Measurements from ENCODE around the gene MELTF.

DNA sequence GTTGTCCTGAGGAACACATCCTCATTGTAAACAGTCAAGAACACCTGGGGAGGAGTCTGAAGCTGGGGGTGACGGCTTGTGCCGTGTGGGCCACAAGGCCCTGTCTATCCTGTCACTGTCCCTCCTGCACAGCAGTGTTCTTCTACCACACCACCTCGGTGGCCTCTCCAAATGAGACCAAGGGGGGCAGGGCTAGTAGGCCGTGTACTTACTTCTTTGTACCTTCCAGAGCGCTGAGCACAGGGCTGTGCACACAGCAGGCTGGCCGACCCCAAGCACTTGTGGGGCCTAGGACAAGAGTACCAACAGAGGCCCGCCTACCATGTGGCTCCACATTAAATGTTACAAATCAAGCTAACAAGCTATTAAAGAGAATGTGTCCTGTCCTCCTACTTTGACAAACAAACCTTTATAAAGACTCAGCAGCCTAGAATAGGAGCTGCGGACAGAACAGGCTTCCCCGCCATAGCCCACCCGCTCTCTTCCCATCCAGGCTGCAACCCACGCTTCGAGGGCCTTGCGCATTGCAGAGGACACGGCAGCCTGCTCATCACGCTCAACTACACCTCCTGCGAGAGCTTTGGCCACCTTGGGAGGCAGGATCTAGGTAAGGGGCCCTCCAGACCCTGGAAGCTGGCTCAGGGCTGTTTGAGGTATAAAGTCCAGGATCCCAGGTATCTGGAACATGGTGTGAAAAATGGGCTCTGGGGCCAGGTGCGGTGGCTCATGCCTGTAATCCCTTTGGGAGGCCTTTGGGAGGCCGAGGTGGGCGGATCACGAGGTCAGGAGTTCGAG, 30.5 kb downstream of the MELTF start:
- TF ChIP-seq, protein P1, sequence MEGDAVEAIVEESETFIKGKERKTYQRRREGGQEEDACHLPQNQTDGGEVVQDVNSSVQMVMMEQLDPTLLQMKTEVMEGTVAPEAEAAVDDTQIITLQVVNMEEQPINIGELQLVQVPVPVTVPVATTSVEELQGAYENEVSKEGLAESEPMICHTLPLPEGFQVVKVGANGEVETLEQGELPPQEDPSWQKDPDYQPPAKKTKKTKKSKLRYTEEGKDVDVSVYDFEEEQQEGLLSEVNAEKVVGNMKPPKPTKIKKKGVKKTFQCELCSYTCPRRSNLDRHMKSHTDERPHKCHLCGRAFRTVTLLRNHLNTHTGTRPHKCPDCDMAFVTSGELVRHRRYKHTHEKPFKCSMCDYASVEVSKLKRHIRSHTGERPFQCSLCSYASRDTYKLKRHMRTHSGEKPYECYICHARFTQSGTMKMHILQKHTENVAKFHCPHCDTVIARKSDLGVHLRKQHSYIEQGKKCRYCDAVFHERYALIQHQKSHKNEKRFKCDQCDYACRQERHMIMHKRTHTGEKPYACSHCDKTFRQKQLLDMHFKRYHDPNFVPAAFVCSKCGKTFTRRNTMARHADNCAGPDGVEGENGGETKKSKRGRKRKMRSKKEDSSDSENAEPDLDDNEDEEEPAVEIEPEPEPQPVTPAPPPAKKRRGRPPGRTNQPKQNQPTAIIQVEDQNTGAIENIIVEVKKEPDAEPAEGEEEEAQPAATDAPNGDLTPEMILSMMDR (IDR thresholded peaks at IDR 0.05) = no peak
- no peak for TF ChIP-seq RORB (CRISPR knock-in tag; IDR thresholded peaks at IDR 0.05)
